NCI-H1092 treated with DMSO at 0.1 percent for 48 hours (cell line): ENCODE data around the gene AP2A1.

Experiments
- DNase-seq: peaks from one replicate; lab custom pipeline; 2025; lab: John Stamatoyannopoulos, UW

AP2A1 gene

DNA sequence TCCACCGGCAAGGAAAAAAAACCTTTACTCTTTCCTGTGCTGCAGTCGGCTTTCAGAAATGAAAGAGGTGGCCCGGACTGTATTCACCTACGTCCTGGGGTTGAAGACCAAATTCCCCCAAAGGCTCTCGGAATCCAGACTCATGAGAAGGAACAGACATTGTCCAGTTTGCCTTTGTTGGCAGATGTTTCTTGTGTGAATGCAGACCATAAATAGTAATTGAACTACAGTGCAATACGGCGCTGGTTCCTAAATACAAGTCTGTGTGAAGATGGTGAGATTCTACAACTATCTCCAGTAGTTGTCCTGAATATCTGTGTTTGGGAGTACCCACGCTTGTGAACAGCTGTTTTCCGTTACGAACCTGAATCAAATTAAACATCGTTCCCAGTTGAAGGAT is 72.9 kb downstream of the AP2A1 start:
- no peak for DNase-seq

DNA sequence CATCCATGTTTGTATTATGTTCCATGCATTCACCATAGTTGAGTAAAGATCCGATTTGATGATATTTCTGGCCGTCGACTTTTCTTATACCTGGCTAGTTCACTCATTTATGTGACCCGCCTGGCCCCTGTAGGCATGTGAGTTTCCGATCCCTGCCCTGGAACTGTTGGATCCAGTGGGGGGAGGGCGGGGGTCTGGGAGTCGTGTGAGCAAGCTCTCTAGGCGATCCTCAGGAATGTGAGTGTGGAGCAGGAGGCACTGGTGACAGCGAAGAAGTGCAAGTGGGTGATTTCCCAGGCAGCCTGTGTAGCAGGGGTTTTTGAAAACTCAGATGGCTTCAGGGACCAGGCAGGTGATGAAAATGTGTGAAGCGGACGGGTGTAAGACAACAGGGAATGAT is 73.5 kb downstream of the AP2A1 start:
- DNase-seq: no peak

DNA sequence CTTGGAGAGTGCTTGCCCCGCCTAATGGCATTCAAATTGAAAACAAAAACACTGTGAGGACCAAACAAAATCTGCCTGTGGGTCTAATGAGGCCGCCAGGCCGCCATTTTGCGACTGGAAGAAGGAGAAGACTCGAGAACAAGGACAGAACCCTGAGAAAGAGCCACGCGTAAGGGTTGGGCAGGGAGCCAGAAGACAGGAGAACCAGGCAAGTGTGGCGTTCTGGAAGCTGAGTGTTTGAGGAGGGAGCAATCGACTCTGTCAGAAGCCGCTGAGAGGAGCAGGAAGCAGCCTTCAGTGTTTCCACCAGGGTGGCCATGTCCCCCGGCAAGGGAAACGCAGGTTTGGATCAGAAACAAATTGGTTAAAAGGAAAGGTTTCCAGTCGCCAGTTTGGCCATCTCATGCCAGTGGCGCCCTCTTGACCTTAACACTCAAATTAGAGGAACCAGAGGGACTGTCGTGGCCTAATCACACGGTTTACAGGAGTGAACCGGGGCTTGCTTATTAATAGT is 74.0 kb downstream of the AP2A1 start:
- no peak for DNase-seq

- no peak for DNase-seq
These were observed 76.5 kb downstream of the AP2A1 start for GRCh38 chr19:49843265-49843664.

DNA sequence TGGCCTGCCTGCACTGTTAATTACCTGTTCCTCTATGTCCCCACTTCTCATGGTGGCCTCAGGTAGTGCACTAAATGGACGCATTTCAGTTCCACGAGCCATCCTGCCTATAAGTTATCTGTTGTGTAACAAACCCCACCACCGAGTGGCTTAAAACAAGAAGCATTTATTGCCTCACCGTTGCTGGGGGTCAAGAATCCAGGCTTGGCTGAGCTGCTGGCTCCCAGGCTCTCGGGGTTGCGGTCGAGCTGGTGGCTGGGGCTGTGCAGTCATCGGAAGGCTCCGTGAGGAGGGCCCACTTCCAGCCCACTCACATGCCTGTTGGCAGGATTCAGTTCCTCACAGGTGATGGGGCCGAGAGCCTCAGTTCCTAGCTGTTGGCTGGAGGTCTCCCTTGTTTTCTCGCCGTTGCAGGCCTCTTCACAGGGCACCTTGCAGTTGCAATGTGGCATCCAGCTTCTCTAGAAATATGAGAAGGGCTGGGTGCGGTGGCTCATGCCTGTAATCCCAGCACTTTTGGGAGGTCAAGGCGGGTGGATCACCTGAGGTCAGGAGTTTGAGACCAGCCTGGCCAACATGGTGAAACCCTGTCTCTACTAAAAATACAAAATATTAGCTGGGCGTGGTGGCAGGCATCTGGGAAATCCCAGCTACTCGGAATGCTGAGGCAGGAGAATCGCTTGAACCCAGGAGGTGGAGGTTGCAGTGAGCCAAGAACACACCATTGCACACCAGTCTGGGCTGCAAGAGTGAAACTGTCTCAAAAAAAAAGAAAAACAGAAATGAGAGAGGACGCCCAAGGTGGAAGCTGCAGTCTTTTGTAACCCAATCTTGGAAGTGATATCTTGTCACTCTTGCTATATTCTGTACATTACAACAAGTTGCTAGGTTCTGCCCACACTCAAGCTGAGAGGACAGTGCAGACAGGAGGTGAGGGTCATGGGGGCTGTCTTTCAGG is 77.6 kb downstream of the AP2A1 start:
- DNase-seq: no peak

DNA sequence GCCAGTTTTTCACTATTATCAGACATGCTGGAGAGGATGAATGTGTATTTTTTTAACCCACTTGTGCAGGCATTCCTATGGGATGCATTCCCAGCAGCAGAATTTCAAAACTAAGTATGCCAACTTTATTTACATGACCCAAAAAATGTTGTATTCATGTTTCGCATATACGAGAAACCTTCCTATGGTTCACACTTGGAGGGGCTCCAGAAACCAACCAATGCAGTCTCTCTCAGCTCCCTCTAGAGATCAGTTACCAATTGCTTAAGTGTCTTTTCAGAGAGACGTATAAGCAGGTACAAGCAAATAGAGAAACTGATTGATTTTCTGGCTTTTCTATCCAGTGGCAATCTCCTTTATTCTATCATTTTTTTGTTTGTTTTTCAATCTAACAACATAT is 78.6 kb downstream of the AP2A1 start:
- no peak for DNase-seq

- DNase-seq: no peak
These were observed 79.6 kb downstream of the AP2A1 start for GRCh38 chr19:49846408-49846807.

DNA sequence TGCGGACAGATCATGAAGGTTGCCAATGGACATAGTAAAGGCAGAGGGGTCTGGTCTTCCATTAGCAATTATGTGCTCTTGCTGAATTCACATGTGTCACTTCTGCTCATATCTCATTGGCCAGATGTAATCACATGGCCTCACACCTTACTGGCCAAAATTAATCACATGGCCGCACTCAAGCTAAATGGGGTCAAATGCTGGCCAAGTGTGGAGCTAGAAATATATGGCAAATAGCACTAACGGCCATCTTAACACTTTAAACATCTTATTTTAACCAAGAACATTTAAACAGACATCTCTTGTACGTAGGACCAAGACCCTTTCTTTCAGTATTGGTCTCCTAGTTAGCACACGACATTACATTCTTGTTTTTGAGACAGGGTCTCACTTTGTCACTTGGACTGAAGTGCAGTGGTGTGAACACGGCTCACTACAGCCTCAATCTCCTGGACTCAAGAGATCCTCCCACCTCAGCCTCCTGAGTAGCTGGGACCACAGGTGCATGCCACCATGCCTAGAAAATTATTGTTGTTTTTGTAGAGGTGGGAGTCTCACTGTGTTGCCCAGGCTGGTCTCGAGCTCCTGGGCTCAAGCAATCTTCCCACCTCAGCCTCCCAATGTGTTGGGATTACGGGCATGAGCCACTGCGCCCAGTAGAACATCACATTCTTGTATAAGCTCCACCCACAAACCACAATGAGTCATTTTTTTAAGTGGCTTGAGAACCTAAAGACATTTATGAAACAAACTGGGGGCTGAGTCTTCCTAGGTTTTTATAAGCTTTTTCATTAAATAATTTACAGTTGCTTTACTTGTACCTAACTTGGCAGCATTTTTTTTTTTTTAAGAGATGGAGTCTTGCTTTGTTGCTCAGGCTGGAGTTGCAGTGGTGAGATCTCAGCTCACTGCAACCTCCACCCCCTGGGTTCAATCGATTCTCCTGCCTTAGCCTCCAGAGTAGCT is 81.2 kb downstream of the AP2A1 start:
- DNase-seq: no peak

- DNase-seq: no peak
These were observed 82.1 kb downstream of the AP2A1 start for GRCh38 chr19:49848938-49849337.

DNA sequence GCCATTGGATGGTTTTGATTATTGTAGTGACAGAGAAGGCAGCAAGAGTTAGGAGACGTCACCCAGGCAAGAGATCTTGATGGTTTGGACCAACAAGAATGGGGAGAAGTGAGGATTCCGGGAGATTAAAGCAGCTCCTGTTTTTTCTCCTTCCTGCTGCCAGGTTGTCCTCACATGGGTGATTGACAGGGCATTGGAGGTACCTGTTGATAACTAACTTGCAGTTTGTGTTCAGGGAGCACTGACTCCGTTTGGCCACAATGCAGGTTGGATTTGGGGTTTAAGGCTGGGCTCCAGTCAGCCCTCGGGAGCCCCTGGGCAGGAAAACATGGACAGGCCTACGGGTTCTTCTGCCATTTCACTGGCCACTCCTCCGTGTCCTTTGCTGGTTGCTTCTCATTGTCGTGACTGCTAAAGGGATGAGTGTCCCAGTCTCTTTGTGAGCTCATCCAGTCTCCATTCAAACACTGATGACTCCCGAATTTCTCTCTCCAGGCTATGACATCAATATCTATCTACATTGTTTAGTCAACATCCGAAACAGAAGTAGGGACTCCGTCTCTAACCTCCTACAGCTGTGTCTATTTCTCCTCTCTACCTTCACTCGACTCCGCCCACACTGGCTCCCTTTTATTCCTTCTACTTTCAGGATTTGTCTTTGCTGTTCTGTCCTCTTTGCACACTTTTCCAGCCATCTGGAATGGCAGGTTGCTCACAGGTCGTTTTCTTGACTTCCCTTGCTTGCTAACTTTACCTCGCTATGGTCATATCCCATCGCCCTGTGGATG is 82.8 kb downstream of the AP2A1 start:
- no peak for DNase-seq

GRCh38 chr19:49850221-49850486 is 83.4 kb downstream of the AP2A1 start:
- no peak for DNase-seq

GRCh38 chr19:49850487-49851342 is 83.9 kb downstream of the AP2A1 start, which contains the start of gene PTOV1:
Gene PTOV1 (plus strand): TSS chr19:49851159.
- peak; percentile 84 for DNase-seq

DNA sequence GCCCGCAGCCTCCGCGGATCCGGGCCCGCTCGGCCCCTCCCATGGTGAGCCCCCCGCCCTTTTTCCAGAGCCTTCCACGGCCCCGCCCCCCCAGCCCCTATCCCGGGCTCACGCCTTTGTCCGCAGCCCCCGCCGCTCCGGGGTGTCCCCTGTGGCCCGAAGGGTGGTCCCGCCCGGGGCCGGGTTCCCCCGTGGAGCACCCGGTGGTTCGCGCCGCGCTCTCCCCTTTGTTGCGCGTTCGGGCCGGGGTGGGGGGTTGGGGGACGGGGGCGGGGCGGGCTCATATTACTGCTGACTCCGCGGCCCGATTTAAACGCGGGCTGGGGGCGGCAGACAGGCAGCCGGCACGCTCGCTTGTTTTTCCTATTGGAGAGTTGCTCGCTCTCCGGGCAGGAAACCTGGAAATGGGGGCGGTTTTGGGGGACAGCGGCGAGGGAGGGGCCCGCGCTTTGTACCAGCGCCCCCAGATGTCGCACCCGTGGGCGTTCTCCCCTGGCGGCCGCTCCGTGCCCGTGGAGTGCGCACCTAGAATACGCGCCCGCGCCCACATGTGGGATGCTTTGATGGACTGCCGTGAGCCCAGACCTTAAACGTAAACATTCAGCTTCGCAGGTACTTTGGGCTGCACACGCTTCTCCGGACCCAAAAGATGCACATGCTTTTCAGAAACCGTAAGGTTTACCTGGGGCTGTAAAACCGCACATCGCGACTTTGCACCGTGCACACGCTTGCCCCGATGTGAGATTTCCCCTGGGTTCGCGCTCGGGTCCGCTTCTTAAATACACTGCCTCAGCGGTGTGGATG is 84.9 kb downstream of the AP2A1 start:
- no peak for DNase-seq

DNA sequence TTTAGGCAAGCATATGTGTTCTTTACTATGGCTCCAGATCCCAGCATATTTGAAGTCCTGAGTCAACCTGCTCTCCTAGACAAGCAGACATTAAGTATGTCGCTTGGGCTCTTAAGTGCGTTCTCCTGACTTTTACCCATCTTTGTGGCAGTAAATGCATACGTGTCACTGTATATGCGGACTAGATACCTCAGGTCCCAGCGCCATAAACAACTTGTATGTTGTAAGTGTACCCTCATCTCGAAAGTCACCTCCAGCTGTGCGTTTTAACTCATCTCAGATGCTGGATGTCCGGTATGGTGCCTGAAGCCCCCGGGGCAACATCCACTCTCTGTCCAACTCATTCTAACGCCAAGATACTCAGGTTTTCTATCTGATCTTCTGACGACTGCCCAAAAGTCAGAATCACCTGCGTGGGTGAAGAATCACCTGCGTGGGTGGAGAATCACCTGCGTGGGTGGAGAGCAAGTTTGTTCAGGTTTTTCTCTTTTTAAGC is 85.9 kb downstream of the AP2A1 start:
- no peak for DNase-seq

GRCh38 chr19:49853852-49854377 is 87.1 kb downstream of the AP2A1 start:
- no peak for DNase-seq

DNA sequence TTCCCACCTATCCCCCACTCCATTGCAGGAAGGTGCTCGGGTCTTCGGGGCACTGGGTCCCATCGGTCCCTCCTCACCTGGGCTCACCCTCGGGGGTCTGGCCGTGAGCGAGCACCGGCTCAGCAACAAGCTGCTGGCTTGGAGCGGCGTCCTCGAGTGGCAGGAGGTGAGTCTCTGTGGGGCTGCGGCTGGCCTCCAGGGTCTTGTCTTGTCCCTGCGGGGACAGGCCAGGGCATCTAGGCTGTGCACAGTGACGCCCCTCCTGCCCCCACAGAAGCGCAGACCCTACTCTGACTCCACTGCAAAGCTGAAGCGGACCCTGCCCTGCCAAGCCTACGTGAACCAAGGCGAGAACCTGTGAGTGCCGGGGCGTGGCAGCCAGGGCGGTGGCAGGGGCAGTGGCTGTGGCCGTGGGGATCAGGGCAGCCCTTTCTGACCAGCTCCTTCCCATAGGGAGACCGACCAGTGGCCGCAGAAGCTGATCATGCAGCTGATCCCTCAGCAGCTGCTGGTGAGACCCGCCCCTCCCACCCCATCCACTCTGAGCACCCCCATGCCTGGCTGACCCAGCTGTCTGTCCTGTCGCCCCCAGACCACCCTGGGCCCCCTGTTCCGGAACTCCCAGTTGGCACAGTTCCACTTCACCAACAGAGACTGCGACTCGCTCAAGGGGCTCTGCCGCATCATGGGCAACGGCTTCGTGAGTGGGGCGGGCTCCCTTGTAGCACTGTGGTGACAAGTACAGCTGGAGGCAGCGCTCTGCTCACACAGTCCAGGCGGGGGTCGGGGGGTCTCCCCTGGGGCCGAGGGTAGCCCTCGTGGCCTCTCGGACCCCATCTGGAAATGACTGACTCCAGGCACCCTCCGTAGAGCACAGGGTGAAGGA is 87.8 kb downstream of the AP2A1 start:
- no peak for DNase-seq

DNA sequence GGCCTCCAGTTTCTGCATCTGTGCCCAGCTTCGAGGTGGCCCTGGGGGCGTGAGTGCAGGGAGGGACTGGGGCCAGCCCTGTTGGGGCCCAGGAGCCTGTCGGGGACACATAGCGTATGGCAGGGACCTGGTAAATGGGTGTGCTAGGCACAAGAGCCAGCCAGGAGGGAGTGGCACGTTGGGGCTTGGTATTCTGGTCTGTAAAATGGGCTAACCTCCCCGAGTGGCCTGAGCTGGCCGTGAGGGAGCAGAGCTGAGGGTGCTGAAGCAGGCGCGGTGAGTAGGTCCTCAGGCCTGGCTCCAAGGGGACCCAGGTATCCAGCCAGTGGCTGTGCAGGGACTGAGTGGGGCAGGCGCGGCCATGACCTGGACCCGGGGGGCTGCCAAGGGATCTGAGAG is 88.5 kb downstream of the AP2A1 start:
- DNase-seq: no peak
